Right lung (tissue), 5 donors: ENCODE results near the gene SCG5. TPM values are rescaled to one million over a fixed set of nuclear protein-coding genes. Genes with fewer than 3 reads are reported as not detected.
A peak's percentile ranks its signal among the peaks of the same experiment; 100 is the strongest.

Experiments used
- DNase-seq, 2 donors: peaks; one replicate each; pipeline ENCODE4 v3.0.0-alpha.2; 2013
- polyA plus RNA-seq, 5 donors: library from polyadenylated mRNA; unstranded; fragments of 120-200 nt; gene quantifications; one replicate each; pipeline versions ENCODE4 v1.2.1 to v1.2.3, GENCODE V29; 2013; ENCODE audit warnings: inconsistent platforms in 1 of 5, low replicate concordance in 1 of 5; ENCODE audit not compliant: insufficient read length in 5 of 5, insufficient read depth in 1 of 5

Gene SCG5
- polyA plus RNA-seq, 5 donors = 5.9 to 12.9 (median 7.4) TPM

- no peak for DNase-seq
These were observed 15.8 kb downstream of the SCG5 start for GRCh38 chr15:32657198-32657883.

GRCh38 chr15:32657941-32658340 is 16.4 kb downstream of the SCG5 start:
- DNase-seq = no peak

GRCh38 chr15:32659340-32660155 is 18.0 kb downstream of the SCG5 start:
- DNase-seq = no peak

- no peak for DNase-seq
These were observed 22.2 kb downstream of the SCG5 start for GRCh38 chr15:32663671-32664070.

- DNase-seq = no peak
These were observed 23.3 kb downstream of the SCG5 start for GRCh38 chr15:32664796-32665195.

GRCh38 chr15:32667321-32667720 is 25.8 kb downstream of the SCG5 start:
- DNase-seq = no peak

GRCh38 chr15:32668942-32669341 is 27.4 kb downstream of the SCG5 start:
- no peak for DNase-seq

GRCh38 chr15:32669896-32670611 is 28.5 kb downstream of the SCG5 start:
- DNase-seq = peak in 1 of 2 donors; percentile 26

GRCh38 chr15:32670623-32671022 is 29.1 kb downstream of the SCG5 start:
- no peak for DNase-seq

GRCh38 chr15:32671339-32672325 is 30.1 kb downstream of the SCG5 start:
- no peak for DNase-seq

- no peak for DNase-seq
These were observed 33.2 kb downstream of the SCG5 start for GRCh38 chr15:32674681-32675080.

- no peak for DNase-seq
These were observed 34.0 kb downstream of the SCG5 start for GRCh38 chr15:32675466-32675865.

GRCh38 chr15:32676169-32676568 is 34.7 kb downstream of the SCG5 start:
- no peak for DNase-seq

- no peak for DNase-seq
These were observed 35.8 kb downstream of the SCG5 start for GRCh38 chr15:32677238-32677750.

GRCh38 chr15:32679298-32679690 is 37.8 kb downstream of the SCG5 start:
- DNase-seq = no peak

- DNase-seq = no peak
These were observed 41.1 kb downstream of the SCG5 start for GRCh38 chr15:32682569-32682968.

GRCh38 chr15:32682977-32683630 is 41.6 kb downstream of the SCG5 start:
- DNase-seq = no peak

GRCh38 chr15:32683906-32684584 is 42.5 kb downstream of the SCG5 start:
- no peak for DNase-seq

- no peak for DNase-seq
These were observed 44.1 kb downstream of the SCG5 start for GRCh38 chr15:32685576-32685975.

- no peak for DNase-seq
These were observed 46.0 kb downstream of the SCG5 start for GRCh38 chr15:32687556-32687955.
